HEK293T (cell line): ENCODE results near the gene SLC25A22.

ENCODE experiments used
- CTCF ChIA-PET: fragments of 350-600 bp; formaldehyde crosslinking; extraction: SDS; loops from one replicate; lab custom pipeline; 2021; ENCODE audit warnings: antibody characterized with exemption, inconsistent platforms; lab: Yijun Ruan, JAX
- POLR2A ChIA-PET: fragments of 350-600 bp; formaldehyde crosslinking; extraction: SDS; loops from one replicate; lab custom pipeline; 2020; ENCODE audit warnings: antibody characterized with exemption, inconsistent platforms; lab: Yijun Ruan, JAX
- DNase-seq: peaks from one replicate; pipeline ENCODE4 v3.0.0; 2012; ENCODE audit warnings: mixed read lengths; ENCODE audit errors: extremely low spot score
- ARNT ChIP-seq: fragments of 450-650 bp; IDR thresholded peaks from 2 replicates; pipeline ENCODE4 v1.6.1; 2017; ENCODE audit warnings: mild to moderate bottlenecking
- BHLHE40 ChIP-seq: fragments of 450-650 bp; IDR thresholded peaks from 2 replicates; pipeline ENCODE4 v1.6.1; 2016; ENCODE audit warnings: mild to moderate bottlenecking, moderate library complexity, borderline replicate concordance
- CTBP1 ChIP-seq: fragments of 450-650 bp; IDR thresholded peaks from 2 replicates; pipeline ENCODE4 v1.6.1; 2016; ENCODE audit warnings: borderline replicate concordance
- ELF4 ChIP-seq: fragments of 450-650 bp; IDR thresholded peaks from 2 replicates; pipeline ENCODE4 v1.6.1; 2017; ENCODE audit warnings: antibody characterized with exemption
- FOXA1 ChIP-seq: fragments of 450-650 bp; IDR thresholded peaks from 2 replicates; pipeline ENCODE4 v1.6.1; 2016; ENCODE audit warnings: mild to moderate bottlenecking
- FOXK2 ChIP-seq: fragments of 450-650 bp; IDR thresholded peaks from 2 replicates; pipeline ENCODE4 v1.6.1; 2016; ENCODE audit warnings: mild to moderate bottlenecking
- FOXM1 ChIP-seq: fragments of 450-650 bp; IDR thresholded peaks from 2 replicates; pipeline ENCODE4 v1.6.1; 2017; ENCODE audit warnings: mild to moderate bottlenecking, borderline replicate concordance
- HDGF ChIP-seq: fragments of 450-650 bp; IDR thresholded peaks from 2 replicates; pipeline ENCODE4 v1.6.1; 2017; ENCODE audit warnings: antibody characterized with exemption, borderline replicate concordance
- L3MBTL2 ChIP-seq: fragments of 450-650 bp; conservative IDR thresholded peaks from 2 replicates; pipeline ENCODE4 v1.6.1; 2016; ENCODE audit warnings: mild to moderate bottlenecking
- LEF1 ChIP-seq: fragments of 450-650 bp; IDR thresholded peaks from 2 replicates; pipeline ENCODE4 v1.6.1; 2017; ENCODE audit warnings: mild to moderate bottlenecking, borderline replicate concordance
- NFRKB ChIP-seq: fragments of 450-650 bp; IDR thresholded peaks from 2 replicates; pipeline ENCODE4 v1.6.1; 2016; ENCODE audit warnings: mild to moderate bottlenecking, moderate library complexity
- SP1 ChIP-seq: fragments of 450-650 bp; IDR thresholded peaks from 2 replicates; pipeline ENCODE4 v1.6.1; 2017
- SUZ12 ChIP-seq: fragments of 450-650 bp; IDR thresholded peaks from 2 replicates; pipeline ENCODE4 v1.6.1; 2016; ENCODE audit warnings: mild to moderate bottlenecking
- TARDBP ChIP-seq: fragments of 450-650 bp; IDR thresholded peaks from 2 replicates; pipeline ENCODE4 v1.6.1; 2016
- ZNF384 ChIP-seq: fragments of 450-650 bp; IDR thresholded peaks from 2 replicates; pipeline ENCODE4 v1.6.1; 2016
- TF ChIP-seq, protein P1 (sequence below): fragments of 450-650 bp; IDR thresholded peaks from 2 replicates; pipeline ENCODE4 v1.6.1; 2016

SLC25A22 gene

DNA sequence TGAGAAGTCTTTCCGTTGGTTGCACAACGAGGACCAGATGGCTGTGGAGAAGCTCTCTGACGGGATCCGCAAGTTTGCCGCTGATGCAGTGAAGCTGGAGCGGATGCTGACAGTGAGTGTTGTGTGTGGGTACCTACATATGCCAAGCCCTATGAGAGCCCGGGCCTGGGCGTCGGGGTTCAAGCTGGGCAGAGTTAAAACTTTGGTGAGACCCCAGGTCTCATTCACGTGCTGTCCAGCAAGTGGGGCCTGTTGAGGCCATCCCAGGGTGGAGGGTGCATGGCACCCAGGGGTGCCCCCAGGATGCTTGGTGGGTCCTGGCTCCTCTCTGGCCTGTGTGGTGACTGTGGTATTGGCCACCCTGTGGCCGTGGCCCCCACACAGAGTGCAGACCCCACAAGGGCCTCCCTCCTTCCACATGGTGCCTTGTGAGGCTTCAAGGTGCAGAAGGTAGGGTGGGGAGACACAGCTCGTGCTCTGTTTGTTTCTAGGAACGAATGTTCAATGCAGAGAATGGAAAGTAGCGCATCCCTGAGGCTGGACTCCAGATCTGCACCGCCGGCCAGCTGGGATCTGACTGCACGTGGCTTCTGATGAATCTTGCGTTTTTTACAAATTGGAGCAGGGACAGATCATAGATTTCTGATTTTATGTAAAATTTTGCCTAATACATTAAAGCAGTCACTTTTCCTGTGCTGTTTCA lies 33.6 kb downstream of the SLC25A22 start:
- ChIA-PET POLR2A (interaction anchor here (1.2 to 1.7 kb wide), 2 partner anchors 13 to 17 kb away, joined by 3 to 8 read pairs; partner anchors contain the start of genes GATD1 and TALDO1), CTCF (interaction anchor here (0.9 to 1.0 kb wide), 2 partner anchors 36 to 68 kb away, joined by 3 read pairs; no protein-coding TSS in a partner anchor)
- TF ChIP-seq FOXM1 (no peak), HDGF (no peak)
- no peak for DNase-seq

DNA sequence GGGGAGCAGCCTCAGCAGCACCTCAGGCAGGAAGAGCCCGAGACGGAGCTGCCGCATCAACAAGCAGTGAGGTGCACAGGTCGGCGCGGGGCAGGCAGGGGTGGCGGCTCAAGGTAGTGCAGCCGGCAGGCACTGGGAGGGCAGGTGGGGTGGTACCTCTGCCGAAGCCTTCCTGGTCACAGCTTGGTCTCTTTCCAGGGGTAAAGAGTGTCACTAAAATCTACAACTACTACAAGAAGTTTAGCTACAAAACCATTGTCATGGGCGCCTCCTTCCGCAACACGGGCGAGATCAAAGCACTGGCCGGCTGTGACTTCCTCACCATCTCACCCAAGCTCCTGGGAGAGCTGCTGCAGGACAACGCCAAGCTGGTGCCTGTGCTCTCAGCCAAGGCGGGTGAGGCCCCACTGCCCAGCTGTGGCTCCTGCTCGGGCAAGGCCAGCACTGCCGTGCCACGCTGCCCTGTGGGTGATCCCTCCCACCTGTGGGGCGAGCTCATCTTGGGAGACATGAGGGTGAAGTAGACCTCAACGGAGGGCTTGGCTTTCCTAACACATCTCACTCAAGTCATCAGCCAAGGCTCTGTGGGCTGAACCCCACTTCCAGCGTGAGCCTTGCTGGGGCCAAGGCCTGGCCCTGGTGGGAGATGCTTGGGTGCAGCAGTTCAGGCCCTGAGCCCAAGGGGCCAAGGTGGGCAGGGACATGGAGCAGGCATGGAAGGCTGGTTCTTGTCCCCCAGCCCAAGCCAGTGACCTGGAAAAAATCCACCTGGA lies 34.3 kb downstream of the SLC25A22 start:
- ChIA-PET POLR2A (interaction anchor here (0.7 to 1.7 kb wide), 2 partner anchors 13 to 15 kb away, joined by 3 to 8 read pairs; partner anchors contain the start of gene GATD1), CTCF (interaction anchor here (0.9 to 1.0 kb wide), 2 partner anchors 35 to 67 kb away, joined by 3 read pairs; no protein-coding TSS in a partner anchor)
- no peak for DNase-seq
- TF ChIP-seq ELF4 (no peak), SUZ12 (no peak), NFRKB (no peak), ZNF384 (no peak), FOXM1 (no peak), FOXK2 (no peak), TARDBP (no peak), ARNT (no peak), LEF1 (no peak), HDGF (no peak), FOXA1 (no peak), BHLHE40 (no peak), L3MBTL2 (no peak), CTBP1 (no peak)
- TF ChIP-seq, protein P1, sequence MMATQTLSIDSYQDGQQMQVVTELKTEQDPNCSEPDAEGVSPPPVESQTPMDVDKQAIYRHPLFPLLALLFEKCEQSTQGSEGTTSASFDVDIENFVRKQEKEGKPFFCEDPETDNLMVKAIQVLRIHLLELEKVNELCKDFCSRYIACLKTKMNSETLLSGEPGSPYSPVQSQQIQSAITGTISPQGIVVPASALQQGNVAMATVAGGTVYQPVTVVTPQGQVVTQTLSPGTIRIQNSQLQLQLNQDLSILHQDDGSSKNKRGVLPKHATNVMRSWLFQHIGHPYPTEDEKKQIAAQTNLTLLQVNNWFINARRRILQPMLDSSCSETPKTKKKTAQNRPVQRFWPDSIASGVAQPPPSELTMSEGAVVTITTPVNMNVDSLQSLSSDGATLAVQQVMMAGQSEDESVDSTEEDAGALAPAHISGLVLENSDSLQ: no peak

DNA sequence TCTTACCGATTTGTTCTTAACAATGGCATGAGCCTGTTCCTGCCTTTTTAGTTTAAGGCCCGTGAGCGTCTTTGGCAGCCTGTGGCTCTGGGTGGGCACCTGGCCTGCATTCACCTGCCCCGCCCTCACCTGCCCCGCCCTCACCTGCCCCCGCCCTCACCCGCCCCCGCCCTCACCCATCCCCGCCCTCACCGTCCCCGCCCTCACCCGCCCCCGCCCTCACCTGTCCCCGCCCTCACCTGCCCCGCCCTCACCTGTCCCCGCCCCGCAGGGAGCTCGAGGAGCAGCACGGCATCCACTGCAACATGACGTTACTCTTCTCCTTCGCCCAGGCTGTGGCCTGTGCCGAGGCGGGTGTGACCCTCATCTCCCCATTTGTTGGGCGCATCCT lies 35.0 kb downstream of the SLC25A22 start:
- TF ChIP-seq TARDBP (no peak), FOXA1 (no peak), CTBP1 (no peak), HDGF (no peak), SUZ12 (no peak), BHLHE40 (no peak), LEF1 (no peak), FOXM1 (no peak), ARNT (no peak), SP1 (no peak), L3MBTL2 (no peak), NFRKB (no peak), ELF4 (no peak), ZNF384 (no peak), FOXK2 (no peak)
- TF ChIP-seq, protein P1: no peak
- POLR2A ChIA-PET: interaction anchor here (0.7 kb wide), 1 partner anchor 14 kb away, joined by 3 read pairs; no protein-coding TSS in a partner anchor
- CTCF ChIA-PET: no interaction called here
- DNase-seq: no peak

DNA sequence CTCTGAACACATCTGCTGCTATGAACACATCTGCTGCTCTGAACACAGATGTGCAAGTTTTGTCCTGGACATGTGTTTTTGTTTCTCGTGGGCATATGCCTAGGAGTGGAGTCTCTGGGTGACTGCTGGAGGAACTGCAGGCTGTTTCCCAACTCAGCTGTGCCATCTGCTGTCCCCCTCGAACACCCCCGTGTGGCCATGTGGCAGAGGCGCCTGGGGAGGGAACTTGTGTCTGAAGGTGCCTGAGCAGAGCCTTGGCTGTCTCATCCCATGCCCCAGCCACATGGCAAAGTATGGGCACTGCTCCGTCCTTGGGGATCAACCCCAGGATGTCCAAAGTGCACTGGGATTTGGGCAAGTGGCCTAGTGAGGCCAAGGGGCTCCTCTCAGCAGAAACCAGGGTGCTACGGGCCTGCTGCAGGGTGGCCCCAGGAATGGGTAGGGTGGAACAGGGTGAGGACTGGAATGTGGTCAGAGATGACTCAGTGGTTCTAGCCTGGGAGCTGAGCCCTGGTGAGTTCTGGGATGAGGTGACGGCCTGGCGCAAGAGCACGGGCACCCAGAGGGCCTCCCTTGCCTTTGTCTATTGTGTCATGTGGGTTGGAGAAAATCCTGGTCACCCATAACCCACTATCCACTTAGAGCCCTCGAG lies 35.5 kb downstream of the SLC25A22 start:
- TF ChIP-seq, protein P1: no peak
- TF ChIP-seq L3MBTL2 (no peak), BHLHE40 (no peak), SP1 (no peak), SUZ12 (no peak), FOXM1 (no peak), ELF4 (no peak), NFRKB (no peak), HDGF (no peak), CTBP1 (no peak), ARNT (no peak), FOXK2 (no peak), ZNF384 (no peak), FOXA1 (no peak), LEF1 (no peak), TARDBP (no peak)
- ChIA-PET CTCF (no interaction called here), POLR2A (no interaction called here)
- DNase-seq: no peak

DNA sequence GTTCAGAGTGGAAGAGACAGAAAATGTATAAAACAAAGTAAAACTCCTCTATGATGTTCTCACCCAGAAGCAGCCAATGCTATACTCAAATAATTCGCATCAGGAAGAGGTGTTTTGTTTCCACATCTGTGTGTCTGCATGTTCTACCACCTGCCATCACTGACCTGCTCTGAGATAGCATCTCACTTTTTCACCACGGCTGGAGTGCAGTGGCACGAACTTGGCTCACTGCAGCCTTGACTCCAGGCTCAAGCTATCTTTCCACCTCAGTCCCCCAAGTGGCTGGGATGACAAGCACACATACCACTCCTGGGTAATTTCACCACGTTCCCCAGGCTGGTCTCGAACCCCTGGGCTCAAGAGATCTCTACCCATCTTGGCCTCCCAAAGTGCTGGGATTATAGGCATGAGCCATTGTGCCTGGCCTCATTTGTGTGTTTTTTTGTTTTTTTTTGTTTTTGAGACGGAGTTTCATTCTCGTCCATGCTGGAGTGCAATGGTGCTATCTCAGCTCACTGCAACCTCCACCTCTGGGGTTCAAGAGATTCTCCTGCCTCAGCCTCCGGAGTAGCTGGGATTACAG lies 36.5 kb downstream of the SLC25A22 start:
- DNase-seq: no peak
- CTCF ChIA-PET: no interaction called here
- POLR2A ChIA-PET: no interaction called here
- TF ChIP-seq ZNF384: no peak
- no peak for TF ChIP-seq SP1
- no peak for TF ChIP-seq LEF1
- TF ChIP-seq FOXM1: no peak
- no peak for TF ChIP-seq FOXA1
- no peak for TF ChIP-seq HDGF
- TF ChIP-seq, protein P1: no peak
- no peak for TF ChIP-seq L3MBTL2
- TF ChIP-seq FOXK2: no peak
- no peak for TF ChIP-seq NFRKB
- TF ChIP-seq BHLHE40: no peak
- TF ChIP-seq ELF4: no peak
- no peak for TF ChIP-seq CTBP1
- no peak for TF ChIP-seq ARNT
- TF ChIP-seq TARDBP: no peak
- no peak for TF ChIP-seq SUZ12
